ENCODE data around the gene EIPR1.

Gene EIPR1

DNA sequence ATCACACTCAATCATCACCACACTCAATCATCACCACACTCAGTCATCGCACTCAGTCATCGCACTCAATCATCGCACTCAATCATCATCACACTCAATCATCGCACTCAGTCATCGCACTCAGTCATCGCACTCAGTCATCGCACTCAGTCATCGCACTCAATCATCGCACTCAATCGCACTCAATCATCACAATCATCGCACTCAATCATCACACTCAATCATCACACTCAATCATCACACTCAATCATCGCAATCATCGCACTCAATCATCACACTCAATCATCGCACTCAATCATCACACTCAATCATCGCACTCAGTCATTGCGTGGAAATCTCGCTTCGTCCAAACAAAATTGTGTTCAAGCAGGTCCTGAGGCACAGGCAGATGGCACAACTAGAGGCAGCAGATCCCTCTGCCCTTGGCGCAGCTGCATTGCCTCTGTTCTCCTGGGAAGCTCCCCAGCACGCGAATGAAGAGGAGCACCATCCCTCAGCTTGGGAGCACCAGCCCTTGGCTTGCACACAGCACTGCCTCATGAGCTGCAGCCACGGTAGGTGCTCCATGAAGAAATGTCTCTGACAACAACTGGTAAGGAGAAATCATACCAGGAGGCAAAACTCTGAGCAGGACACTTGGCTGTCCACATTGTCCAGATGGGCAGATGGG lies 108.1 kb downstream of the EIPR1 start:
- peaks cover 2 to 30% (median 11%) of the 10 kb centered on the region in 5 experiments for H3K9me3 ChIP-seq (ENCODE audit: control extremely low read depth in 1 of 5, control insufficient read depth in 4 of 5, insufficient read depth in 2 of 5, low read depth in 1 of 5, low read length in 4 of 5)
- no peak overlapping the region for H3K27ac ChIP-seq (ENCODE audit: insufficient read depth in 1 of 2, low read depth in 1 of 2, low read length in 2 of 2, poor library complexity in 1 of 2, severe bottlenecking in 2 of 2)
- H3K4me3 ChIP-seq (ENCODE audit: control insufficient read depth in 1 of 7, extremely low read depth in 1 of 7, insufficient read depth in 4 of 7, low read depth in 2 of 7, low read length in 6 of 7) = no peak overlapping the region
- H3K36me3 ChIP-seq (ENCODE audit: control insufficient read depth in 4 of 4, insufficient read depth in 4 of 4, low read length in 3 of 4) = peaks cover 0 to 14% (median 8%) of the 10 kb centered on the region in 4 experiments
- no peaks in the 10 kb centered on the region for H3K27me3 ChIP-seq (replicated peaks in 2 of 5; ENCODE audit: control insufficient read depth in 4 of 5, insufficient read depth in 5 of 5, low read length in 4 of 5)
- CTCF ChIA-PET = no interaction called here
- DNase-seq = no peak
- 89% methylated on average over 10 of the region's 22 CpGs for WGBS (ENCODE audit: insufficient coverage)
- POLR2A ChIA-PET = no interaction called here
- H3K4me1 ChIP-seq (ENCODE audit: control extremely low read depth in 1 of 4, control insufficient read depth in 4 of 4, insufficient read depth in 4 of 4, low read length in 3 of 4) = peaks cover 0 to 7% (median 0%) of the 10 kb centered on the region in 4 experiments

DNA sequence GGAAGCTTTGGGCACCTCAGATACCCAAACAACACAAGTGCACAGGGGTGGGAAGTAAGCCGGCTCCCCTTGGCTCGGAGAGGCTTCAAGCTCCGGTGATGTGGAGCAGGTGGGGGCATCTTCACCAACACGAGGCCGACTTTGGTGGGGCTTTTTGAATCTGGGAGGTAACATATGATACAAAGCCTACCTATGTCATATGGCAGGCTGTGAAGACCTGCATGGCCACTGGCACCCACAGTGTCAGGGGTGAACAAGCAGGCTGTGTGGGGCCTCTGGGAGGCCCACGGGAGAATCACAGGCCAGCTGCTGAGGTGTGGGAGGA lies 109.0 kb downstream of the EIPR1 start:
- DNase-seq = no peak

DNA sequence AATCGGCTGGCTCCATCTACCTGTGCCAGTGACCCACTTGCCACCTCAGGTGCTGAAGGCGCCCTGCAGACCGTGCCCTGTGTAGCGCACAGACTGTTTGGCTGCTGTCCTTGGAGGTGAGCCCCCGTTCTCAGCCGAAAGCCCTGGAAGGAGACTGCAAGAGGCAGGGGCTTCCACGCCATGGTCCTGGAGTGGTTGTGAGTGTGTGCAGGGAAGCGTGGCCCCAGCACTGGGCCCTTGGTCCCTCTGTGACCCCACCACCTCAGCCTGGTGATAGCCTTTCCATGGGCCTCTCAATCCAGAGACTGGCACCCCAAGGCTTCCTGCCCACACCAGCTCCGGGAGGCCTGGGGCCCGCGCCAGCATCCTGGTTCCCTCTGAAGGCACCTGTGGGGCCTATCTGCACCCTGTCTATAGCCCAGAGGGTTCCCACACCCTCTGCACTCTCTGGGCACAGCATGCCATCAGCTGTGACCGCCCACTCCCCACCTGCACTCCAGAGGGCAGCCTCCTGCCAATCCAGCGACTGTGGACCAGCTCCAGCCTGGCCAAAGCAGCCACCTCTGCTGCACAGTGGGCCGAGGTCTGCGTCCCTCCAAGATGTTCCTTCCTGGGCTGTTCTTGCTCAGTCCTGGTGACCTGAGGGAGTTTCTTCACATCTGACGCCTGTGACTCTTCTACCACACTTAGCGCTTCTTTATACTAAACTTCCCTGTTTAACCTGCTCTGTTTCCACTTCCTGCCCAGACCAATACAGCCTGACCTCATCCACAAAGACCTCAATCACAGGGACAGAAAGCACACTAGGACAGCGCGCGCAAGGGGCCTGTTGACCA lies 109.5 kb downstream of the EIPR1 start:
- over 99% methylated on average over 18 of the region's 20 CpGs for WGBS (ENCODE audit: insufficient coverage)
- no peak for DNase-seq
- Histone ChIP-seq H3K9me3 (ENCODE audit: control extremely low read depth in 1 of 5, control insufficient read depth in 4 of 5, insufficient read depth in 2 of 5, low read depth in 1 of 5, low read length in 4 of 5) (peaks cover 2 to 19% (median 7%) of the 10 kb centered on the region in 5 experiments), H3K27me3 (replicated peaks in 2 of 5; ENCODE audit: control insufficient read depth in 4 of 5, insufficient read depth in 5 of 5, low read length in 4 of 5) (no peaks in the 10 kb centered on the region), H3K4me3 (ENCODE audit: control insufficient read depth in 1 of 7, extremely low read depth in 1 of 7, insufficient read depth in 4 of 7, low read depth in 2 of 7, low read length in 6 of 7) (no peak overlapping the region), H3K27ac (ENCODE audit: insufficient read depth in 1 of 2, low read depth in 1 of 2, low read length in 2 of 2, poor library complexity in 1 of 2, severe bottlenecking in 2 of 2) (no peak overlapping the region), H3K4me1 (ENCODE audit: control extremely low read depth in 1 of 4, control insufficient read depth in 4 of 4, insufficient read depth in 4 of 4, low read length in 3 of 4) (peaks cover 0 to 11% (median 0%) of the 10 kb centered on the region in 4 experiments), H3K36me3 (ENCODE audit: control insufficient read depth in 4 of 4, insufficient read depth in 4 of 4, low read length in 3 of 4) (peaks cover 0 to 14% (median 6%) of the 10 kb centered on the region in 4 experiments)
- POLR2A ChIA-PET = no interaction called here
- CTCF ChIA-PET = no interaction called here

More for the DNA sequence above, 109.0 kb downstream of the EIPR1 start:
- CTCF ChIA-PET = no interaction called here
- POLR2A ChIA-PET = no interaction called here
- Histone ChIP-seq H3K36me3 (ENCODE audit: control insufficient read depth in 4 of 4, insufficient read depth in 4 of 4, low read length in 3 of 4) (peaks cover 0 to 14% (median 6%) of the 10 kb centered on the region in 4 experiments), H3K4me1 (ENCODE audit: control extremely low read depth in 1 of 4, control insufficient read depth in 4 of 4, insufficient read depth in 4 of 4, low read length in 3 of 4) (peaks cover 0 to 11% (median 0%) of the 10 kb centered on the region in 4 experiments), H3K27me3 (replicated peaks in 2 of 5; ENCODE audit: control insufficient read depth in 4 of 5, insufficient read depth in 5 of 5, low read length in 4 of 5) (no peaks in the 10 kb centered on the region), H3K27ac (ENCODE audit: insufficient read depth in 1 of 2, low read depth in 1 of 2, low read length in 2 of 2, poor library complexity in 1 of 2, severe bottlenecking in 2 of 2) (no peak overlapping the region), H3K4me3 (ENCODE audit: control insufficient read depth in 1 of 7, extremely low read depth in 1 of 7, insufficient read depth in 4 of 7, low read depth in 2 of 7, low read length in 6 of 7) (no peak overlapping the region), H3K9me3 (ENCODE audit: control extremely low read depth in 1 of 5, control insufficient read depth in 4 of 5, insufficient read depth in 2 of 5, low read depth in 1 of 5, low read length in 4 of 5) (peaks cover 2 to 25% (median 7%) of the 10 kb centered on the region in 5 experiments)
- 100% methylated on average over 4 of the region's 6 CpGs for WGBS (ENCODE audit: insufficient coverage)

DNA sequence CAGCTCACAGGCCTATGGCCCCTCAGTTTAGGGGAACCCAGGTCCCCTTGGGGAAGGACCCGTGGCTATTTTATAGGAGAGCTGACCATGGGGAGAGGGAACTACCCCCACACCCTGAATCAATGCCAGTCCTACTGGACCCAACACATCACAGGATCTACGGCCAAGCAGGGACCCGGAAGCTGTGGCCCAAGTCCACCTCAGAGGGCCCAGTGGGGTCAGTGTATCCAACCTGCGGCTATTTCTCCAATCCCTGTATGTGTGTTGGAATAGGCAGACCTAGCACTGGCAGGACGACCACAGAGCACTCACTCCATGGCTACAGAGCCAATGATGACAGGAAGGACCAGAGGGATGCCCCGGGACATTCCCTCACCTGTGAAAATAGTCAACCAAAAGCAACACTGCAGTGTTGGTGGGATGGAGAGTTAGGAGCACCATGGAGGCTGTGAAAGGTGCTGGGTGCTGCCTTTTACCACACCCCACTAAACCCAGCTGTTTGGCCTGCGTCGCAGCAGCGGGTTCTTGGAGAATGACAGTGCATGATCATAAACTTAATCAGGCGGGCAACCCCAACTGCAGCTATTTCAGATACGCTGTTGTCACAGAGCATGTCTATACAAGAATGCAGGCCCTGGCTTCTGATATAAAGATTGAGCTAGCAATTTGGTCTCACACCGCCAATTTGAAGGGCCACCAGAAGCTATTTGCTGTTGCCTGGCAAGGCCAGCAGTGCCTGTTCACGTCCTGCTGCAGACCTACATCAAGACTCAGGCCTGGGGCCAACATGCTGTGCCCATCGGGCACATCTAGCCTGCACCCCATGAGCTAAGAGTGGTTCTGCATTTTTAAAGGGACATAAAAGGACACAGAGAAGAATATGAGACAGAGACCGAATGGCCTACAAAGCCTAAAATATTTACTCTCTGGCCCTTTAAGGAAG lies 110.4 kb downstream of the EIPR1 start:
- ChIA-PET CTCF (no interaction called here), POLR2A (no interaction called here)
- WGBS (ENCODE audit: insufficient coverage) = 98% methylated on average over 12 of the region's 15 CpGs

DNA sequence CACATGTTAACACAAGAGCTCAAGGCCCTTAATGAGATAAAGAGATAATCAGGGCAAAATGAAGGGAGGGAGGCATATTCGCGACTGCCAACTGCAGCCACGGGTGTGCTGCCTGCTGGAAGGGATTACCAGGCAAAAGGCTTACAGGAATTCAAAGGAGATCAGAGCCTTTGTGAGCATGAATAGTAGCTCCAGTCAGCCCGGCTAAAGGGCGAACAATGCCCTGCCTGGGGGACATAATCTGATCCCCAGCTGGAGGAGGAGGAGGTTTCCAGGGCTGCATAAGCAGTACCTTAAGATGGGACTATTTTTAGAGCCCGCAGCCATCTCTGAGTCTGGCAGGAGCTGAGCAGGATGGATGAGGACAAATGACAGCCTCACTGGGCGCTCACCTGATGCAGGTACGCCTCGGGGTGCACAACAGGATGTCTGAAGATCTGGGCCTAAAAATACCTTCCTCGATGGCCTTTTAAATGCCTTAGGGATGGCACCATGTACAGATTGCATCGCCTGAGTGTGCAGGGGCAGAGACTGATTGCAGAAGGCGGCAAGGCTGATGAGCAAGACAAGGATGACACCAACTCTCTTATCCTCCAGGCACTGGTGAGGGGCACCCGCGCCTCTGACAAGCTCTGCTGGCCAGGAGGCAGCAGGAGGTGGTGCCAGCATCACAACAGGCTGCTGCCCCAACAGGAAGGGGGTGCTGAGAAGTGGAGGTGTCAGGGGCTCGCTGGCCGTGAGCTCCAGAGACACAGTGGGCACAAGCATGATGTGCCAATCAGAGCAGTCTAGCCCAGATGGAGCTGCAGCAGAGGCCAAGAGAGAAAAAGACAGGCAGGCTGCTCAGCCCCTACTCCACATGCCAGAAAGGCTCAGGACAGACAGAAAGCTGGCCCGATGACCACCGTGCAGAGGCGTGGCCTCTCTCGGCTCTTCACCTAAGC lies 111.4 kb downstream of the EIPR1 start:
- peaks cover 0 to 3% (median 1%) of the 10 kb centered on the region in 5 experiments for H3K9me3 ChIP-seq (ENCODE audit: control extremely low read depth in 1 of 5, control insufficient read depth in 4 of 5, insufficient read depth in 2 of 5, low read depth in 1 of 5, low read length in 4 of 5)
- no peak overlapping the region for H3K4me3 ChIP-seq (ENCODE audit: control insufficient read depth in 1 of 7, extremely low read depth in 1 of 7, insufficient read depth in 4 of 7, low read depth in 2 of 7, low read length in 6 of 7)
- CTCF ChIA-PET = no interaction called here
- no peaks in the 10 kb centered on the region for H3K27me3 ChIP-seq (replicated peaks in 2 of 5; ENCODE audit: control insufficient read depth in 4 of 5, insufficient read depth in 5 of 5, low read length in 4 of 5)
- H3K27ac ChIP-seq (ENCODE audit: insufficient read depth in 1 of 2, low read depth in 1 of 2, low read length in 2 of 2, poor library complexity in 1 of 2, severe bottlenecking in 2 of 2) = no peak overlapping the region
- DNase-seq = no peak
- peaks cover 0 to 11% (median 0%) of the 10 kb centered on the region in 4 experiments for H3K4me1 ChIP-seq (ENCODE audit: control extremely low read depth in 1 of 4, control insufficient read depth in 4 of 4, insufficient read depth in 4 of 4, low read length in 3 of 4)
- H3K36me3 ChIP-seq (ENCODE audit: control insufficient read depth in 4 of 4, insufficient read depth in 4 of 4, low read length in 3 of 4) = peaks cover 0 to 17% (median 4%) of the 10 kb centered on the region in 4 experiments
- WGBS (ENCODE audit: insufficient coverage) = 95% methylated on average over 20 of the region's 20 CpGs
- POLR2A ChIA-PET = interaction anchor here (0.6 kb wide), 1 partner anchor 15 kb away, joined by 3 read pairs; no protein-coding TSS in a partner anchor

More for the DNA sequence above, 110.4 kb downstream of the EIPR1 start:
- H3K36me3 ChIP-seq (ENCODE audit: control insufficient read depth in 4 of 4, insufficient read depth in 4 of 4, low read length in 3 of 4) = peaks cover 0 to 11% (median 5%) of the 10 kb centered on the region in 4 experiments
- H3K9me3 ChIP-seq (ENCODE audit: control extremely low read depth in 1 of 5, control insufficient read depth in 4 of 5, insufficient read depth in 2 of 5, low read depth in 1 of 5, low read length in 4 of 5) = peaks cover 2 to 12% (median 5%) of the 10 kb centered on the region in 5 experiments
- DNase-seq = no peak
- H3K4me3 ChIP-seq (ENCODE audit: control insufficient read depth in 1 of 7, extremely low read depth in 1 of 7, insufficient read depth in 4 of 7, low read depth in 2 of 7, low read length in 6 of 7) = no peak overlapping the region
- peaks cover 0 to 11% (median 0%) of the 10 kb centered on the region in 4 experiments for H3K4me1 ChIP-seq (ENCODE audit: control extremely low read depth in 1 of 4, control insufficient read depth in 4 of 4, insufficient read depth in 4 of 4, low read length in 3 of 4)
- no peak overlapping the region for H3K27ac ChIP-seq (ENCODE audit: insufficient read depth in 1 of 2, low read depth in 1 of 2, low read length in 2 of 2, poor library complexity in 1 of 2, severe bottlenecking in 2 of 2)
- no peaks in the 10 kb centered on the region for H3K27me3 ChIP-seq (replicated peaks in 2 of 5; ENCODE audit: control insufficient read depth in 4 of 5, insufficient read depth in 5 of 5, low read length in 4 of 5)

DNA sequence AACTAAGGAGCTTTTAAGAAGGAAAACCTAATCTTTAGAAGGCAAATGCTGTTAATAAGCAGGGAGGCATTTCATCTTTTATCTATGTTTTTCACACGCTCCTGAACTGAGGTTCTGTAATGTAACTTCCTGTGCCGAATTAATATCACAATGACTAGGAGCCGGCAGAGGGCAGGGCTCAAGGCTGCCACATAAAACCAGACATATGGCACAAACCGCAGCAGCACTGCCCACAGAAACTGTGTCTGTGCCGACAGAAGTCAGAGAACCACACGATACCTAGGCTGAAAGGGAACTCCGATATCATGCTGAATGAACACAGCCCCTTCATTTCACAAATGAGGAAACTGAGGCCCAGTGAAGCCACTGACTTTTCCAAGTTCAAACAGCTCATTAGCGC lies 112.1 kb downstream of the EIPR1 start:
- ChIA-PET CTCF (interaction anchor here (1.0 kb wide), 1 partner anchor 11 kb away, joined by 3 read pairs; no protein-coding TSS in a partner anchor), POLR2A (interaction anchor here (0.6 kb wide), 1 partner anchor 16 kb away, joined by 3 read pairs; no protein-coding TSS in a partner anchor)
- H3K36me3 ChIP-seq (ENCODE audit: control insufficient read depth in 4 of 4, insufficient read depth in 4 of 4, low read length in 3 of 4) = peaks cover 0 to 18% (median 5%) of the 10 kb centered on the region in 4 experiments
- no peak for DNase-seq
- no peaks in the 10 kb centered on the region for H3K9me3 ChIP-seq (ENCODE audit: control extremely low read depth in 1 of 5, control insufficient read depth in 4 of 5, insufficient read depth in 2 of 5, low read depth in 1 of 5, low read length in 4 of 5)
- H3K27ac ChIP-seq (ENCODE audit: insufficient read depth in 1 of 2, low read depth in 1 of 2, low read length in 2 of 2, poor library complexity in 1 of 2, severe bottlenecking in 2 of 2) = no peak overlapping the region
- no peak overlapping the region for H3K4me3 ChIP-seq (ENCODE audit: control insufficient read depth in 1 of 7, extremely low read depth in 1 of 7, insufficient read depth in 4 of 7, low read depth in 2 of 7, low read length in 6 of 7)
- no peaks in the 10 kb centered on the region for H3K27me3 ChIP-seq (replicated peaks in 2 of 5; ENCODE audit: control insufficient read depth in 4 of 5, insufficient read depth in 5 of 5, low read length in 4 of 5)
- H3K4me1 ChIP-seq (ENCODE audit: control extremely low read depth in 1 of 4, control insufficient read depth in 4 of 4, insufficient read depth in 4 of 4, low read length in 3 of 4) = peaks cover 0 to 11% (median 0%) of the 10 kb centered on the region in 4 experiments
- WGBS (ENCODE audit: insufficient coverage) = 95% methylated on average over 8 of the region's 8 CpGs
